PC-3 (cell line): ENCODE results near the gene HOXD10.

Experiments used
- EZH2 ChIP-seq: fragments of 300-600 bp; sonication (generic); IDR thresholded peaks from one replicate; pipeline ENCODE4 v1.6.1; 2017; ENCODE audit warnings: antibody characterized with exemption, mild to moderate bottlenecking, low read length; ENCODE audit not compliant: unreplicated experiment
- EZH2phosphoT487 ChIP-seq: fragments of 300-600 bp; sonication (generic); IDR thresholded peaks from 2 replicates; pipeline ENCODE4 v1.6.1; 2018; ENCODE audit warnings: mild to moderate bottlenecking, antibody characterized with exemption, low read length, borderline replicate concordance
- TF ChIP-seq, protein P1 (sequence below): fragments of 300-600 bp; sonication (generic); conservative IDR thresholded peaks from 2 replicates; pipeline ENCODE4 v1.5.1; 2017; ENCODE audit warnings: antibody characterized with exemption, low read depth, mild to moderate bottlenecking, low read length

DNA sequence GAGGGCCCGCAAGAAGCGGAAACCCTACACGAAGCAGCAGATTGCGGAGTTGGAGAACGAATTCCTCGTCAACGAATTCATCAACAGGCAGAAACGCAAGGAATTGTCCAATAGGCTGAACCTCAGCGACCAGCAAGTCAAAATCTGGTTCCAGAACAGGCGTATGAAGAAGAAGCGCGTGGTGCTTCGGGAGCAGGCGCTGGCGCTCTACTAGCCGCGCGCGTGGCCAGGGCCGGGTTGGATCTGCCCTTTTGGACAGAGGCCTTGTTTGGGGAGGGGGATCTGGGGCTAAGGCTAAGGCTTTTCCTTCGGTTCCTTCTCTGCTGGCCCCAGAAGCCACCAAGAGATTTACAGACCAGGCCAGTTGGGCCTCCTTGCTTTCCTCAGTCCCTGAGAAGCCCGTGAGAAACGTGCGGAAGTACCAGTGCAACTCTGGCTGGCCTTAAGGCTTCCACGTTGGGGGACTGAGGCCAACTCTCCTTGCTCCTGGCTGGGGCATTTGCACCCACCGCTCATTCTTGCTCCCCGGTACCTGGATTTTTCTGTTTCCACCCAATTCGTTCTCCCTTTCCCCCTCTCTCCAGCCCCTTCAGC, 15.9 kb upstream of the HOXD10 start:
- TF ChIP-seq, protein P1, sequence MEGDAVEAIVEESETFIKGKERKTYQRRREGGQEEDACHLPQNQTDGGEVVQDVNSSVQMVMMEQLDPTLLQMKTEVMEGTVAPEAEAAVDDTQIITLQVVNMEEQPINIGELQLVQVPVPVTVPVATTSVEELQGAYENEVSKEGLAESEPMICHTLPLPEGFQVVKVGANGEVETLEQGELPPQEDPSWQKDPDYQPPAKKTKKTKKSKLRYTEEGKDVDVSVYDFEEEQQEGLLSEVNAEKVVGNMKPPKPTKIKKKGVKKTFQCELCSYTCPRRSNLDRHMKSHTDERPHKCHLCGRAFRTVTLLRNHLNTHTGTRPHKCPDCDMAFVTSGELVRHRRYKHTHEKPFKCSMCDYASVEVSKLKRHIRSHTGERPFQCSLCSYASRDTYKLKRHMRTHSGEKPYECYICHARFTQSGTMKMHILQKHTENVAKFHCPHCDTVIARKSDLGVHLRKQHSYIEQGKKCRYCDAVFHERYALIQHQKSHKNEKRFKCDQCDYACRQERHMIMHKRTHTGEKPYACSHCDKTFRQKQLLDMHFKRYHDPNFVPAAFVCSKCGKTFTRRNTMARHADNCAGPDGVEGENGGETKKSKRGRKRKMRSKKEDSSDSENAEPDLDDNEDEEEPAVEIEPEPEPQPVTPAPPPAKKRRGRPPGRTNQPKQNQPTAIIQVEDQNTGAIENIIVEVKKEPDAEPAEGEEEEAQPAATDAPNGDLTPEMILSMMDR: no peak
- TF ChIP-seq EZH2phosphoT487 (no peak), EZH2 (no peak)
